Ascending aorta (tissue), 2 donors: Measurements from ENCODE around the gene GAREM2. TPM values are rescaled to one million over a fixed set of nuclear protein-coding genes. Genes with fewer than 3 reads are reported as not detected.

Experiments used
- DNase-seq, 2 donors: peaks; one replicate each; pipeline ENCODE4 v3.0.0-alpha.2; 2019; ENCODE audit warnings: low spot score in 2 of 2
- H3K27ac ChIP-seq, 2 donors: fragments of 200-600 bp; sonication (generic); one replicate each; pipeline ENCODE4 v1.5.1; 2016 to 2017; ENCODE audit warnings: mild to moderate bottlenecking in 1 of 2
- H3K27me3 ChIP-seq: fragments of 200-600 bp; sonication (generic); one replicate; pipeline ENCODE4 v1.5.1; 2017
- H3K36me3 ChIP-seq, 2 donors: fragments of 200-600 bp; sonication (generic); one replicate each; pipeline ENCODE4 v1.5.1; 2016
- H3K4me1 ChIP-seq, 2 donors: fragments of 200-600 bp; sonication (generic); one replicate each; pipeline ENCODE4 v1.5.1; 2016 to 2017; ENCODE audit warnings: mild to moderate bottlenecking in 1 of 2
- H3K4me3 ChIP-seq, 2 donors: fragments of 200-600 bp; sonication (generic); one replicate each; pipeline ENCODE4 v1.5.1; 2016 to 2017; ENCODE audit warnings: mild to moderate bottlenecking in 1 of 2
- H3K9me3 ChIP-seq, 2 donors: fragments of 200-600 bp; sonication (generic); one replicate each; pipeline ENCODE4 v1.5.1; 2016
- CTCF ChIP-seq, 3 experiments: fragments of 200-600 bp in 2 of 3; fragments of 450-650 bp in 1 of 3; sonication (generic) in 2 of 3; IDR thresholded peaks; one replicate each; pipeline ENCODE4 v1.5.1; 2016 to 2019; ENCODE audit warnings: antibody characterized with exemption in 3 of 3, mild to moderate bottlenecking in 1 of 3, moderate library complexity in 1 of 3
- intact Hi-C: fragments of 100-400 bp; cut with DNase I; formaldehyde crosslinking; loops from one replicate; pipeline ENCODE4 v1.15.1; 2023
- total RNA-seq: library from RNA; depleted of rRNA; stranded (reverse); fragments of >200 nt; gene quantifications from one replicate; pipeline ENCODE4 v1.1.0, GENCODE V29; 2016

Gene GAREM2
- total RNA-seq, 1 donor from 2014 or later: 2.1 TPM

GRCh38 chr2:26190369-26190768 lies 17.5 kb downstream of the GAREM2 start:
- DNase-seq: peak in 1 of 2 donors; percentile 27
- peaks cover 40 to 43% of the 10 kb centered on the region in 2 donors for H3K36me3 ChIP-seq
- H3K27me3 ChIP-seq: no peaks in the 10 kb centered on the region
- no peaks in the 10 kb centered on the region for H3K4me1 ChIP-seq
- TF ChIP-seq CTCF (IDR thresholded peaks at IDR 0.05): no peak
- no peaks in the 10 kb centered on the region for H3K9me3 ChIP-seq
- intact Hi-C loops: no loop called here
- no peak overlapping the region for H3K27ac ChIP-seq
- no peak overlapping the region for H3K4me3 ChIP-seq

GRCh38 chr2:26191316-26192159 lies 18.6 kb downstream of the GAREM2 start:
- peaks cover 42 to 55% of the 10 kb centered on the region in 2 donors for H3K36me3 ChIP-seq
- TF ChIP-seq CTCF (IDR thresholded peaks at IDR 0.05): no peak
- peak in 1 of 2 donors; percentile 58 for DNase-seq
- no peaks in the 10 kb centered on the region for H3K9me3 ChIP-seq
- intact Hi-C loops: no loop called here
- H3K27me3 ChIP-seq: no peaks in the 10 kb centered on the region
- no peak overlapping the region for H3K4me3 ChIP-seq
- no peaks in the 10 kb centered on the region for H3K4me1 ChIP-seq
- H3K27ac ChIP-seq: no peak overlapping the region

DNA sequence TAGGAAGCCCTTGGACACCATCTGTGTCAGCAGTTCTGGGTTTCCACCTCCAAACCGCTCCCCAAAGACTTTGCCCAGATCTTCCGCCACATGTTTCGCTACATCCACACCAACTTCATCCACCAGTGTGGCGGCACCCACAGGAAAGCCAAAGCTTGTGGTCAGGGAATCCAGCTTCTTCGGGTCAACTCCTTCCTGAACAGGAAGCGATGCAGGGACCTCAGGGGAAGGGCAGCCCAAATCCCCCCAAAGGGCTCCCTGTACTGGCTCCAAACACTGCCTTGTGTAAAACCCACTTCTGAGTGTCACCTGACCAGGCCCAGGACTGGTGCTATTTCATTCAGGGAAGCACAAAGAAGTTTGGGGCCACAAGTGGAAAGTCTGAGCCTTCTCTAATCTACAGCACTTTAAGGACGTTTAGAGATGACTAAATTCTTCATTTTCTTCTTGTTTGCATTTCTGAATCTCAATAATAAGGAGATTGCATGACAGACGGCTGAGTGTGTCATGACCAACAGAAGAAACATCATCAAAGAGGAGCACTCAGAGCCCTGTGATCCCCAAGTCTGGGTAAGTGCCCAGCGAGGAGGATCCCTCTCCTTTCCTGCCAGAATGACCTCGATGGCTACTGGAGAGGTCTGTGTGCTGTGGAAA lies 20.8 kb downstream of the GAREM2 start:
- intact Hi-C loops: no loop called here
- no peak for TF ChIP-seq CTCF (IDR thresholded peaks at IDR 0.05)
- Histone ChIP-seq H3K9me3 (no peaks in the 10 kb centered on the region), H3K27me3 (no peaks in the 10 kb centered on the region), H3K36me3 (peaks cover 61 to 74% of the 10 kb centered on the region in 2 donors), H3K4me3 (no peak overlapping the region), H3K4me1 (no peaks in the 10 kb centered on the region), H3K27ac (no peak overlapping the region)
- no peak for DNase-seq

DNA sequence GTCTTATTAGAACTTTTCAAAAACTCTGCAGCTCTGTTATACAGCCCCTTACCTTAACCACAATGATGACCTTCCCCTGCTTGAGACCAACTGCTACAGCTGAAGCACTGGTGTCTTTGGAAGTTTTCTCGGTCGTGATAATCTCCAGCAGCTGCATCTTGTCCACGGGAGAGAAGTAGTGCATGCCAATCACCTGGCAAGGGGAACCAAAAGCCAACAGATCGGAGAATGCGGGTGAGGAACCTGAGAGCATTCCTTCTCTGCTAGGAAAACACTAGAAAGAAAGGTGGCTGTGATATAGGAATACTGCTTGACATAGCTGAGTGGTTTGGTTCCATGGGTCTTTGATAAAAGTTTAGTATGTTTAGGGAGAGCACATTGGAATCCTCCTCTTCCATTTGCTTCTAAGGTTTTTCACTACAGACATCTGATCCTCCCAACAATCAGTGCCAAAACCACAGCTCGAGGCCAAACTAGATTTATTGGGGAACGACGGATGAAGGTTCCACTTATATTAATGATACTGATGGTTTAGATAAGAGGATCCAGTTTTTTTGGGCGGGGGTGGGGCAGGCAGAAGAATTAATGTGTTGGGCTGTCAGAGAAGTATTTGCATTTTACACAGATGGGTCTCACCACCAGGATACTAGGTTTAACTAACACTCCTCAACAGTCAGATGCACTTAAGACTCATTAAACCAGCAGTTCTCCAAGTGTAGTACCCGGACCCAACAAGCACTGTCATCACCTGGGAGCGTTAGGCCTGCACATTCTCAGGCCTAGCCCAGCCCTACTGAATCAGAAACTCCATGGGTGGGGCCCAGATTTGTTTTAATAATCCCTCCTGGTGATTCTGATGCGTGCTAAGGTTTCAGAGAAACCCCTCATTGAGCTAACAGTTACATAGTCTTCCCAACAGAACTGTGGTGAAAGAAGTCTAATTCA lies 22.4 kb downstream of the GAREM2 start:
- H3K4me3 ChIP-seq: no peak overlapping the region
- H3K36me3 ChIP-seq: peaks cover 75 to 86% of the 10 kb centered on the region in 2 donors
- H3K27ac ChIP-seq: no peak overlapping the region
- no peaks in the 10 kb centered on the region for H3K27me3 ChIP-seq
- no peaks in the 10 kb centered on the region for H3K9me3 ChIP-seq
- DNase-seq: no peak
- TF ChIP-seq CTCF (IDR thresholded peaks at IDR 0.05): no peak
- no peaks in the 10 kb centered on the region for H3K4me1 ChIP-seq
- intact Hi-C loops: no loop called here

DNA sequence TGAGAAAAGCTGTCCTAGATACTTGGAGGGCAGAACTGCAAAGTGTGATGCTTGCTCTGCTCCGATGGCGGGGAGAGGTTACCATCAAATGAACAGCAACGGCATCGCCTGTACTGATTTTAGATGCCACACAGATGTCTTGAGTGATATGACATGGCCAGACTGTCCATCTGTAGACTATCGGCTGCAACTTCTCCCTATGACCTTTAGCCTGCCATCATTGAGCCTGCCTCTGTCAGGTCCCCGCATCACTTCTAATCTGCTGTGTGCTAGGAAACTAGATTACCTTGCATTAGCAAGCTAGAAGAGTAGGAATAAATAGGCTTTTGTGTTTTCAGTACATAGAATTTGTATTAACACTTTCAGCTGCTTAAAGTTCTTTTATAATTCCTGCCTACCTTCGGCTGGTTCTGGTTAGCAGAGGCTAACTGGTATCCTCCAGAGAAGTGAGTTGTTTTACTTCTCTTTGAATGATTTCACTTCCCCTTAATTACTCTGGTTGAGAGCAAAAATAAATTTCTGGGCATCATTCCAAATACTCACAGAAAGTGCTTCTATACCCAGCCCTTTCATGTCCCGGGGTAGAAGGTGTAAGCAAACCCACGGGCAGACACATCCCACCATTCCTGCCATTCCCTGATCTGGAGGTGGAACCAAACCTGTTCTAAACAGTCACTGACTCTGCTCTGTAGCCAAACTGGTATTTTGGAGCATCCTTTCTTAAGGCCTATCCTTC lies 24.0 kb downstream of the GAREM2 start:
- Histone ChIP-seq H3K27me3 (no peaks in the 10 kb centered on the region), H3K36me3 (peaks cover 71 to 89% of the 10 kb centered on the region in 2 donors), H3K4me3 (no peak overlapping the region), H3K9me3 (no peaks in the 10 kb centered on the region), H3K27ac (no peak overlapping the region), H3K4me1 (no peaks in the 10 kb centered on the region)
- no peak for DNase-seq
- TF ChIP-seq CTCF (IDR thresholded peaks at IDR 0.05): no peak
- intact Hi-C loops: no loop called here
